Tibial nerve (tissue), 4 donors: ENCODE measurements around the gene PRKAG2. TPM values are rescaled to one million over a fixed set of nuclear protein-coding genes. Genes with fewer than 3 reads are reported as not detected.

Experiments used
- DNase-seq, 2 donors: peaks; one replicate each; pipeline ENCODE4 v3.0.0-alpha.2; 2019; ENCODE audit warnings: low spot score in 2 of 2
- H3K27ac ChIP-seq, 4 donors: fragments of 200-600 bp; sonication (generic) in 3 of 4; one replicate each; pipeline ENCODE4 v1.5.1; 2017 to 2019; ENCODE audit warnings: mild to moderate bottlenecking in 1 of 4
- H3K27me3 ChIP-seq, 2 donors: fragments of 200-600 bp; sonication (generic) in 1 of 2; one replicate each; pipeline versions ENCODE4 v1.5.1 to v1.6.0; 2017 to 2019
- H3K36me3 ChIP-seq, 3 donors: fragments of 200-600 bp; sonication (generic); one replicate each; pipeline ENCODE4 v1.5.1; 2018 to 2019
- H3K4me1 ChIP-seq, 4 donors: fragments of 200-600 bp; sonication (generic) in 3 of 4; one replicate each; pipeline ENCODE4 v1.5.1; 2017 to 2019
- H3K4me3 ChIP-seq, 4 donors: fragments of 200-600 bp; sonication (generic) in 3 of 4; one replicate each; pipeline ENCODE4 v1.5.1; 2017 to 2019; ENCODE audit warnings: mild to moderate bottlenecking in 1 of 4, moderate library complexity in 1 of 4
- H3K9me3 ChIP-seq, 4 donors: fragments of 200-600 bp; sonication (generic) in 3 of 4; one replicate each; pipeline ENCODE4 v1.5.1; 2017 to 2019
- CTCF ChIP-seq, 5 experiments: fragments of 200-600 bp in 3 of 5; fragments of 450-650 bp in 2 of 5; sonication (generic) in 3 of 5; IDR thresholded peaks; one replicate each; pipeline ENCODE4 v1.5.1; 2016 to 2019; ENCODE audit warnings: antibody characterized with exemption in 5 of 5, mild to moderate bottlenecking in 3 of 5, moderate library complexity in 2 of 5
- EP300 ChIP-seq, 2 donors: sonication (generic); formaldehyde crosslinking; IDR thresholded peaks; one replicate each; pipeline ENCODE4 v1.6.1; 2017; ENCODE audit warnings: antibody characterized with exemption in 2 of 2, mild to moderate bottlenecking in 1 of 2
- POLR2A ChIP-seq, 2 donors: fragments of 450-650 bp; IDR thresholded peaks; one replicate each; pipeline ENCODE4 v1.6.1; 2017; ENCODE audit warnings: antibody characterized with exemption in 2 of 2, mild to moderate bottlenecking in 2 of 2, moderate library complexity in 2 of 2
- WGBS, 2 donors: methylation state at CpG; one replicate each; pipeline ENCODE4 v1.1.5; 2018; 5-methylcytosine and 5-hydroxymethylcytosine counted together
- total RNA-seq, 4 donors: library from RNA; depleted of rRNA; stranded (reverse); fragments of >200 nt; gene quantifications; one replicate each; pipeline ENCODE4 v1.1.0, GENCODE V29; 2016

The PRKAG2 gene
- total RNA-seq, 4 donors from 2014 or later: 24.5 to 82.6 (median 38.3) TPM

DNA sequence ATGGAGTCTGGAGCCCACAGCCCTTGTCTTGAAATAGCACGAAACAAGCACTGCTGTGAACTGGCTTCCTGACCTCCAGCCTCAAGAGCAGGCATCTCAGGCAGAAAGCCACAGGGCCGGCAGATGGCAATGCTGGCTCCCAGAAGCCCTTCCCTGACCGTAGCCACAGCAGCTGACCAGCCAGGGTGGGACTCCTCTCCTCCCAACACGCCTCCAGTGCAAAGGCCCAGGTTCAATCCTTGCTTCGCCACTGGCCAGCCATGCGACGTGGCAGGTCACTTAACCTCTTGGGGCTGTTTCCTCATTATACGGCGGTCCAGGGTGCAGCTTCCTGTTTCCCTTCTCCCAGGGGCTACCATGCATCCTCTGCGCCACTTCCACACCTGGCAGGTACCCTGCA, 12.8 kb downstream of the PRKAG2 start:
- WGBS, 2 donors: 65 to 74% methylated on average over 10 of the region's 10 CpGs
- DNase-seq: no peak
- Histone ChIP-seq H3K27ac (no peak overlapping the region), H3K9me3 (no peaks in the 10 kb centered on the region), H3K4me3 (no peak overlapping the region), H3K4me1 (peaks cover 0 to 23% (median 5%) of the 10 kb centered on the region in 4 donors), H3K36me3 (peaks cover 0 to 10% (median 0%) of the 10 kb centered on the region in 3 donors), H3K27me3 (no peaks in the 10 kb centered on the region)
- TF ChIP-seq CTCF (IDR thresholded peaks at IDR 0.05): no peak
- no peak for TF ChIP-seq POLR2A (IDR thresholded peaks at IDR 0.05)
- TF ChIP-seq EP300 (IDR thresholded peaks at IDR 0.05): no peak

GRCh38 chr7:151863386-151864079, 13.4 kb downstream of the PRKAG2 start:
- peaks cover 0 to 17% (median 3%) of the 10 kb centered on the region in 4 donors for H3K4me1 ChIP-seq
- H3K4me3 ChIP-seq: no peak overlapping the region
- H3K27me3 ChIP-seq: no peaks in the 10 kb centered on the region
- no peak for DNase-seq
- H3K9me3 ChIP-seq: no peaks in the 10 kb centered on the region
- TF ChIP-seq POLR2A (IDR thresholded peaks at IDR 0.05): no peak
- no peak for TF ChIP-seq CTCF (IDR thresholded peaks at IDR 0.05)
- TF ChIP-seq EP300 (IDR thresholded peaks at IDR 0.05): no peak
- no peak overlapping the region for H3K27ac ChIP-seq
- 94 to 95% methylated on average over 11 of the region's 11 CpGs for WGBS, 2 donors
- H3K36me3 ChIP-seq: peaks cover 0 to 10% (median 0%) of the 10 kb centered on the region in 3 donors

- H3K4me3 ChIP-seq: no peak overlapping the region
- H3K27ac ChIP-seq: no peak overlapping the region
- 93 to 95% methylated on average over 19 to 21 of the region's 21 CpGs for WGBS, 2 donors
- DNase-seq: no peak
- TF ChIP-seq CTCF (IDR thresholded peaks at IDR 0.05) (no peak), EP300 (IDR thresholded peaks at IDR 0.05) (no peak), POLR2A (IDR thresholded peaks at IDR 0.05) (no peak)
- H3K36me3 ChIP-seq: peaks cover 0 to 10% (median 0%) of the 10 kb centered on the region in 3 donors
- H3K4me1 ChIP-seq: peaks cover 0 to 10% (median 2%) of the 10 kb centered on the region in 4 donors
- H3K9me3 ChIP-seq: no peaks in the 10 kb centered on the region
- H3K27me3 ChIP-seq: no peaks in the 10 kb centered on the region
Observed at GRCh38 chr7:151862606-151863381, 14.1 kb downstream of the PRKAG2 start.

- Histone ChIP-seq H3K4me3 (no peak overlapping the region), H3K27me3 (no peaks in the 10 kb centered on the region), H3K36me3 (peaks cover 0 to 10% (median 0%) of the 10 kb centered on the region in 3 donors), H3K9me3 (no peaks in the 10 kb centered on the region), H3K4me1 (peaks cover 0 to 3% (median 0%) of the 10 kb centered on the region in 4 donors), H3K27ac (no peak overlapping the region)
- no peak for TF ChIP-seq POLR2A (IDR thresholded peaks at IDR 0.05)
- TF ChIP-seq EP300 (IDR thresholded peaks at IDR 0.05): no peak
- no peak for TF ChIP-seq CTCF (IDR thresholded peaks at IDR 0.05)
- DNase-seq: no peak
- WGBS, 2 donors: 92 to 95% methylated on average over 9 of the region's 9 CpGs
Observed at GRCh38 chr7:151861881-151862280, 15.0 kb downstream of the PRKAG2 start.

GRCh38 chr7:151860771-151861170, 16.1 kb downstream of the PRKAG2 start:
- no peaks in the 10 kb centered on the region for H3K9me3 ChIP-seq
- no peak for TF ChIP-seq EP300 (IDR thresholded peaks at IDR 0.05)
- TF ChIP-seq CTCF (IDR thresholded peaks at IDR 0.05): no peak
- TF ChIP-seq POLR2A (IDR thresholded peaks at IDR 0.05): no peak
- H3K27ac ChIP-seq: no peak overlapping the region
- DNase-seq: no peak
- no peak overlapping the region for H3K4me3 ChIP-seq
- WGBS, 2 donors: 81 to 83% methylated on average over 5 of the region's 5 CpGs
- peaks cover 0 to 3% (median 0%) of the 10 kb centered on the region in 4 donors for H3K4me1 ChIP-seq
- no peaks in the 10 kb centered on the region for H3K27me3 ChIP-seq
- peaks cover 0 to 13% (median 0%) of the 10 kb centered on the region in 3 donors for H3K36me3 ChIP-seq
